Neural progenitor cell (in vitro differentiated cells): ENCODE data around the gene NCKAP5L. TPM values are rescaled to one million over a fixed set of nuclear protein-coding genes. Genes with fewer than 3 reads are reported as not detected.
A peak's percentile ranks its signal among the peaks of the same experiment; 100 is the strongest.
"Not testable (repeated sequence)": the region's sequence is repeated elsewhere in the genome, so short reads cannot be mapped to it uniquely, and the experiment has no call there.

ENCODE experiments used
- DNase-seq: peaks from one replicate; pipeline ENCODE4 v3.0.0-alpha.2; 2016; ENCODE audit warnings: low spot score
- H2AFZ ChIP-seq: fragments of 200-600 bp; sonication (generic); replicated peaks from 2 replicates; pipeline ENCODE4 v1.6.1; 2016; ENCODE audit warnings: antibody characterized with exemption
- H3F3A ChIP-seq: fragments of 200-600 bp; sonication (generic); 2 replicates; pipeline ENCODE4 v1.6.1; 2016; ENCODE audit warnings: antibody characterized with exemption, low read depth
- H3K27ac ChIP-seq: fragments of 200-600 bp; sonication (generic); 2 replicates; pipeline ENCODE4 v1.5.1; 2016; ENCODE audit warnings: mild to moderate bottlenecking
- H3K27me3 ChIP-seq: fragments of 200-600 bp; sonication (generic); 2 replicates; pipeline ENCODE4 v1.6.1; 2016; ENCODE audit warnings: mild to moderate bottlenecking, moderate library complexity
- H3K36me3 ChIP-seq: fragments of 200-600 bp; sonication (generic); 2 replicates; pipeline ENCODE4 v1.5.1; 2016
- H3K4me1 ChIP-seq: fragments of 200-600 bp; sonication (generic); 2 replicates; pipeline ENCODE4 v1.6.1; 2016; ENCODE audit warnings: mixed run types
- H3K4me2 ChIP-seq: fragments of 200-600 bp; sonication (generic); 2 replicates; pipeline ENCODE4 v1.6.1; 2016
- H3K4me3 ChIP-seq: fragments of 200-600 bp; sonication (generic); 2 replicates; pipeline ENCODE4 v1.5.1; 2016
- H3K79me2 ChIP-seq: fragments of 200-600 bp; sonication (generic); 2 replicates; pipeline ENCODE4 v1.6.1; 2016; ENCODE audit warnings: low read depth
- H3K9ac ChIP-seq: fragments of 200-600 bp; sonication (generic); 2 replicates; pipeline ENCODE4 v1.6.1; 2016
- H3K9me3 ChIP-seq: fragments of 200-600 bp; sonication (generic); 2 replicates; pipeline ENCODE4 v1.5.1; 2016; ENCODE audit warnings: low read depth
- H4K20me1 ChIP-seq: fragments of 200-600 bp; sonication (generic); 2 replicates; pipeline ENCODE4 v1.6.1; 2016; ENCODE audit warnings: low read depth
- H3K27ac Mint-ChIP-seq: 3 replicates; pipeline ENCODE4 v1.8.0; 2021; ENCODE audit warnings: mixed read lengths
- H3K27me3 Mint-ChIP-seq: 2 replicates; pipeline ENCODE4 v1.8.0; 2022; ENCODE audit warnings: low read depth, mild to moderate bottlenecking, inconsistent platforms, moderate library complexity, mixed read lengths; ENCODE audit not compliant: insufficient read depth
- H3K36me3 Mint-ChIP-seq: 3 replicates; pipeline ENCODE4 v1.8.0; 2021; ENCODE audit warnings: mixed read lengths
- H3K4me1 Mint-ChIP-seq: 3 replicates; pipeline ENCODE4 v1.8.0; 2021; ENCODE audit warnings: mixed read lengths
- H3K4me3 Mint-ChIP-seq: 3 replicates; pipeline ENCODE4 v1.8.0; 2021; ENCODE audit warnings: mild to moderate bottlenecking, moderate library complexity, mixed read lengths
- H3K9me3 Mint-ChIP-seq: 3 replicates; pipeline ENCODE4 v1.8.0; 2020; ENCODE audit warnings: mixed read lengths
- EZH2 ChIP-seq: fragments of 200-600 bp; sonication (generic); IDR thresholded peaks from 2 replicates; pipeline ENCODE4 v1.6.1; 2017; ENCODE audit warnings: antibody characterized with exemption, mild to moderate bottlenecking, moderate library complexity
- EZH2phosphoT487 ChIP-seq: fragments of 200-600 bp; sonication (generic); IDR thresholded peaks from 2 replicates; pipeline ENCODE4 v1.6.1; 2017; ENCODE audit warnings: antibody characterized with exemption
- total RNA-seq: library from RNA; depleted of rRNA; stranded (reverse); fragments of >200 nt; gene quantifications from 2 replicates; pipeline ENCODE4 v1.2.3, GENCODE V29; 2015; ENCODE audit warnings: low replicate concordance
- TF ChIP-seq, protein P1 (sequence below): fragments of 200-600 bp; sonication (generic); IDR thresholded peaks from 2 replicates; pipeline ENCODE4 v1.5.1; 2017; ENCODE audit warnings: antibody characterized with exemption, mild to moderate bottlenecking

The NCKAP5L gene
- total RNA-seq, 1 donor from 2014 or later: 5.6 TPM

DNA sequence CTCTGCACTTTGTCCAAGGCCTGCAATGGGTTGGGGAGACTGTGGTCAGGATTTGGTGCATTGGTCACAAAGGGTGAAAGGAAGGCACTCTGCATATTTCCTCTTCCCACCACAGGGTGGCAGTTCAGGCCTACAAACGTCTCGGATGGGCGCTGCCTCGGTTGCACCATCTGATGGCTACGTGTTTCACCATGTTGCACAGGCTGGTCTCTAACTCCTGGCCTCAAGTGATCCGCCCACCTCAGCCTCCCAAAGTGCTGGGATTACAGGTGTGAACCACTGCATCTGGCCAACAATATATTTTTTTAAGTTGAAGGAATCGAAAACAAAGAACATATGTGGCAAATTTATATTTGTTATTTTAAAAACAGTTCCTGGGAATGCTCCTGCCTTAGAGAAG, 51.8 kb downstream of the NCKAP5L start:
- Mint-ChIP-seq H3K9me3 (no peaks in the 10 kb centered on the region), H3K4me3 (no peak overlapping the region), H3K27me3 (peaks cover 9% of the 10 kb centered on the region), H3K36me3 (no peaks in the 10 kb centered on the region), H3K27ac (no peak overlapping the region), H3K4me1 (peaks cover 4% of the 10 kb centered on the region)
- Histone ChIP-seq H3F3A (no peaks in the 10 kb centered on the region), H4K20me1 (no peaks in the 10 kb centered on the region), H3K4me2 (no peak overlapping the region), H3K9ac (no peak overlapping the region), H3K36me3 (no peaks in the 10 kb centered on the region), H3K9me3 (no peaks in the 10 kb centered on the region), H2AFZ (peak overlapping the region; percentile 18), H3K4me1 (no peaks in the 10 kb centered on the region), H3K27ac (no peak overlapping the region), H3K27me3 (peaks cover 7% of the 10 kb centered on the region), H3K79me2 (no peaks in the 10 kb centered on the region), H3K4me3 (no peak overlapping the region)
- TF ChIP-seq, protein P1, sequence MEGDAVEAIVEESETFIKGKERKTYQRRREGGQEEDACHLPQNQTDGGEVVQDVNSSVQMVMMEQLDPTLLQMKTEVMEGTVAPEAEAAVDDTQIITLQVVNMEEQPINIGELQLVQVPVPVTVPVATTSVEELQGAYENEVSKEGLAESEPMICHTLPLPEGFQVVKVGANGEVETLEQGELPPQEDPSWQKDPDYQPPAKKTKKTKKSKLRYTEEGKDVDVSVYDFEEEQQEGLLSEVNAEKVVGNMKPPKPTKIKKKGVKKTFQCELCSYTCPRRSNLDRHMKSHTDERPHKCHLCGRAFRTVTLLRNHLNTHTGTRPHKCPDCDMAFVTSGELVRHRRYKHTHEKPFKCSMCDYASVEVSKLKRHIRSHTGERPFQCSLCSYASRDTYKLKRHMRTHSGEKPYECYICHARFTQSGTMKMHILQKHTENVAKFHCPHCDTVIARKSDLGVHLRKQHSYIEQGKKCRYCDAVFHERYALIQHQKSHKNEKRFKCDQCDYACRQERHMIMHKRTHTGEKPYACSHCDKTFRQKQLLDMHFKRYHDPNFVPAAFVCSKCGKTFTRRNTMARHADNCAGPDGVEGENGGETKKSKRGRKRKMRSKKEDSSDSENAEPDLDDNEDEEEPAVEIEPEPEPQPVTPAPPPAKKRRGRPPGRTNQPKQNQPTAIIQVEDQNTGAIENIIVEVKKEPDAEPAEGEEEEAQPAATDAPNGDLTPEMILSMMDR: peak; percentile 85
- TF ChIP-seq EZH2phosphoT487 (no peak), EZH2 (no peak)
- DNase-seq: peak; percentile 86

DNA sequence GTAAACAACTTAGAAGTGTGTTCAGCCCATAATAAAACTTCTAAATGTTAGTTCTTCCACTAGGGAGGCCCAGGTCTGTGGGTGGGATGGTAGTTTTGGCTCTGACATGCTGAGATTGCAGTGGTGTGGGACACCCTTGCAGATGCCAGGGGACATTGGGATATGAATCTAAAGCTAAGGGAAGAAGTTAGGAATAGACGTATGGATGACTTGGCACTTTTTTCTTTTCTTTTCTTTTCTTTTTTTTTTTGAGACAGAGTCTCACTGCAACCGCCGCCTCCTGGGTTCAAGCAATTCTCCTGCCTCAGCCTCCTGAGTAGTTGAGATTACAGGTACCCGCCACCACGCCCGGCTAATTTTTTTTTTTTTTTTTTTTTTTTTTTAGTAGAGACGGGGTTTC, 55.1 kb downstream of the NCKAP5L start:
- H3K4me1 ChIP-seq, H3K4me3 ChIP-seq, H3K4me2 ChIP-seq, H3K36me3 ChIP-seq, H3K9ac ChIP-seq, H3K27me3 ChIP-seq, H3K4me3 Mint-ChIP-seq, H2AFZ ChIP-seq, H3F3A ChIP-seq, H4K20me1 ChIP-seq, H3K9me3 Mint-ChIP-seq, H3K9me3 ChIP-seq, DNase-seq, H3K27me3 Mint-ChIP-seq, H3K36me3 Mint-ChIP-seq, H3K4me1 Mint-ChIP-seq, H3K27ac ChIP-seq, H3K79me2 ChIP-seq, H3K27ac Mint-ChIP-seq: not testable (repeated sequence)

DNA sequence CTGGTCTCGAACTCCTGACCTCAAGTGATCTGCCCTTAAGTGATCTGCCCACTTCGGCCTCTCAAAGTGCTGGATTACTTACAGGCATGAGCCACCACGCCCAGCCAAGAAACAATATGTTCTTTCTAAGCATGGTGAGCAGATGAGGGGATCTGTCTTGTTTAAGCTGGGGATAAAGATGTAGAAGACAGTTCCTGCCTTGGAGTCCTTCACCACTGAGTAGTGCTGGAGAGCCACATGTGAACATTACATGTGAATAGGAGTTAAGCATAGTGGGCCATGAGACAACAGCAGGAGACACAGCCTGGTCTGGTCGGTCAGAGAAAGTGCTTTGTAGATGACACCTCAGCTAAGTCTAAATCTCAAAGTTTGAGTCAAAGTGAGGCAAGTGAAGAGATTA, 60.9 kb downstream of the NCKAP5L start:
- Histone ChIP-seq H2AFZ (no peak overlapping the region), H3K4me1 (no peaks in the 10 kb centered on the region), H3K36me3 (no peaks in the 10 kb centered on the region), H3K79me2 (no peaks in the 10 kb centered on the region), H3K9ac (no peak overlapping the region), H3F3A (peaks cover 23% of the 10 kb centered on the region), H3K4me2 (no peak overlapping the region), H4K20me1 (peaks cover 6% of the 10 kb centered on the region), H3K27ac (no peak overlapping the region), H3K9me3 (no peaks in the 10 kb centered on the region), H3K4me3 (no peak overlapping the region), H3K27me3 (no peaks in the 10 kb centered on the region)
- H3K27ac Mint-ChIP-seq: no peak overlapping the region
- no peak for DNase-seq
- peaks cover 23% of the 10 kb centered on the region for H3K36me3 Mint-ChIP-seq
- H3K9me3 Mint-ChIP-seq: no peaks in the 10 kb centered on the region
- peaks cover 6% of the 10 kb centered on the region for H3K27me3 Mint-ChIP-seq
- no peak overlapping the region for H3K4me3 Mint-ChIP-seq
- TF ChIP-seq EZH2phosphoT487 (no peak), EZH2 (no peak)
- TF ChIP-seq, protein P1: no peak
- no peaks in the 10 kb centered on the region for H3K4me1 Mint-ChIP-seq

DNA sequence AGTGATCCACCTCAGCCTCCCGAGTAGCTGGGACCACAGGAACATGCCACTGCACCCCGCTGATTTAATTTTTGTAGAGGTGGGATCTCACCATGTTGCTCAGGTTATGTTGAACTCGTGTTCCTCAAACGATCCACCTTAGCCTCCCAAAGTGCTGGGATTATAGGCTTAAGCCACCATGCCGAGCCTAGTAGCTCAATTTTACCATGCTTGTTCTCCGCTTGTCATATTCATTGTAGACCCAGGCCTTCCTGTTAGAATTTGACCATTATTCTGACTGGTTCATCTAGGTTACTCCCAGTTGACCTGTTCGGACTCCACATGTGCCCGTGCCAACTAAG, 62.1 kb downstream of the NCKAP5L start:
- Mint-ChIP-seq H3K27me3 (peaks cover 6% of the 10 kb centered on the region), H3K4me3 (no peak overlapping the region), H3K27ac (no peak overlapping the region), H3K9me3 (no peaks in the 10 kb centered on the region), H3K36me3 (peaks cover 32% of the 10 kb centered on the region), H3K4me1 (no peaks in the 10 kb centered on the region)
- no peaks in the 10 kb centered on the region for H3K4me1 ChIP-seq
- H3K27ac ChIP-seq: no peak overlapping the region
- DNase-seq: no peak
- no peaks in the 10 kb centered on the region for H3K9me3 ChIP-seq
- no peak overlapping the region for H3K4me3 ChIP-seq
- peaks cover 13% of the 10 kb centered on the region for H4K20me1 ChIP-seq
- no peak overlapping the region for H2AFZ ChIP-seq
- H3F3A ChIP-seq: peaks cover 36% of the 10 kb centered on the region
- H3K27me3 ChIP-seq: no peaks in the 10 kb centered on the region
- peaks cover 9% of the 10 kb centered on the region for H3K36me3 ChIP-seq
- H3K4me2 ChIP-seq: no peak overlapping the region
- no peak overlapping the region for H3K9ac ChIP-seq
- TF ChIP-seq EZH2phosphoT487: no peak
- TF ChIP-seq, protein P1: no peak
- TF ChIP-seq EZH2: no peak
- H3K79me2 ChIP-seq: no peaks in the 10 kb centered on the region
